SKM-1 (cell line): ENCODE data around the gene MSH5.

ENCODE experiments used
- DNase-seq: peaks from one replicate; lab custom pipeline; 2025; ENCODE audit not compliant: unreplicated experiment; lab: John Stamatoyannopoulos, UW

Gene MSH5

GRCh38 chr6:31729515-31729978 is 10.3 kb upstream of the MSH5 start:
- no peak for DNase-seq

GRCh38 chr6:31729979-31730630 is 9.7 kb upstream of the MSH5 start:
- no peak for DNase-seq

DNA sequence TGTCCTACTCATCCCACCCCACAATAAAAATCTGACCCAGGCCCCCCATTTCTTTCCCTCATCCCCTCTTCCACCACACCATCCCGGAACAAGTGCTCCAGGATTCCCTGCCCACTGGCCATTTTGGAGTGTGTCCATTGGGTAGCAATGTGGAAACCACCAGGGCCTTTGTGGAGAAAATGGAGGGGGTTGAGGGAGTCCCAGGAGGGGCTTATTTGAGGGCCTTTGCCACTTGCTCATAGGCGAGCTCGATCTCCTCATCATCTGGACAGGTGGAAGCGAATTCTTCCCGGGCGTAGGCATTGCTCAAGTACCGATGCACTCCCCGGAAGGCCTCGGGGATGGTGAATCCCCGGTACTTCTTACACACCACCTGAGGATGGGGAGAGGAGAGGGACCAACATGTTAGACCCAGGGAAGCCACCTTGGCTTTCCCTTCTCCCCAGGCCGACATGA is 9.1 kb upstream of the MSH5 start:
- no peak for DNase-seq

- no peak for DNase-seq
Observed at GRCh38 chr6:31732029-31732428, 7.8 kb upstream of the MSH5 start.

DNA sequence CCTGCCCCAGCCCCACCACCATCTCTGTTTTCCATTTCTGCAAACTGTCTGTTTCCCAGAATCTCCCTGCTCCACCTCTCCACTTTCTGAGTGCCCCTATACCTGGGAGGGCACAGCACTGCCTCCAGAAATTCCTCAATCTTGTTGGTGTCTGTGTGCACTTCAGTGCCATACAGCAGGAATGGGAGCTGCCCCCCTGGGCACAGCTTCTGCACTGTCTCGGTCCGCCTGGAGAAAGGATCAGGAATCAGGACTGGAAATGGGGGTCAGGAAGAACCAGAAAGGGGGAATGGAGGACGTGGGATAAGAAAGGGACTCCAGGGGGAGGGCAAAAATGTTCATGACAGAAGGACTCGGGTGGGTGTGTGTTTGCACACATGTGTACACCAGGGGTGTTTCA is 6.1 kb upstream of the MSH5 start:
- no peak for DNase-seq

DNA sequence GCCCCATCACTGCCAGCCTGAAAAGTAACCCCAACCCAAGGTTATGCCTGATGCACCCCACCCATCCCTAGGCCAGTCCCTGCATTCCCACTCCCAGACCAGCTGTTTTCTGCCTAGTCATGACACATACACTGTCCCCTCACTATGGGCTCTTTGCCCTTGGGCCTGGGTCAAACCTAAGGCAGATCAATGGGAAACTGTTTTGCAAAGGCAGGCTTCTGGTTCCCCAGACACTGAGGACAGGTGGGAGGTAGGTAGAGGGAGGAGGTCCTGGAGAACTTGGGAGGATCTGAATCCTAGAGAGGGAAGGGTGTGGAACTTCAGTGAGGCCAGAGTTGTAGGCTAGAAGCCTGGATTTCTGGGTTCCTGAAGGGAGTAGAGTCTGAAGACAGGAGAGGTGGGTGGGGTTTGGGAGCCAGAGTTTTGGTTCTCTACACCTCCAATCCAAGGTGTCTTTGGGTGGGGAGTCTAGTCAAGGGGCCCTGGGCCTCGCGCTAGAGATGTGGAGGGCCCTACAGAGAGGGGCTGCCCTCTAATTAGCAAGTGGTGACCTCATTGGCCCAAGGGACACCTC is 5.5 kb upstream of the MSH5 start:
- no peak for DNase-seq

DNA sequence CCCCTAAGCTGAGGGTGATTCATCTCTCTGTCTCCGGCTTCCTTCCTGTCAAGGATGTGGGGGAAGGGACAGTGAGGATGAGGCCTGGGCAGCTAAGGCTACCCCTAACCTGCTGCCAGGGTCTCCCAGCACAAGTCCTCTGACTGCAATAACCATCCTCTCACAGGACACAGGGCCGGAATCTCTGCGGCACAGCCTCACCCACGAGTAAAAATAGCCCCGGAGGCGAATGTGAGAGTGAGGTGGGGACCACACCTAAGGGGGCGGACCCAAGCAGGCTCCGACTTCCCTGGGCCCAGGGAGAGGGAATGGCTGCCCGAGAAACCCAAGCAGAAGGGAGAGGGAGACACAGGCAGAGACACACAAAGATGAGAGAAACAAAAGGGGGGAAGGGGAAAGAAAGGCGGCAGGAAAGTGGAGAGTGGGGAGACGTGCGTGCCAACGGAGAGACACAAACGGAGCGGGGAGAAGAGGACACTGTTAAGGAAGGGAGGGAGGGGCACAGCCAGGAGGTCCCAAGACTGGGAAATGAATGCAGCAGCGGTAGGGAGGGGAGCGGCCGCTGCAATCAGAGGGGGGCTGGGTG is 4.9 kb upstream of the MSH5 start:
- DNase-seq: peak; percentile 67

DNA sequence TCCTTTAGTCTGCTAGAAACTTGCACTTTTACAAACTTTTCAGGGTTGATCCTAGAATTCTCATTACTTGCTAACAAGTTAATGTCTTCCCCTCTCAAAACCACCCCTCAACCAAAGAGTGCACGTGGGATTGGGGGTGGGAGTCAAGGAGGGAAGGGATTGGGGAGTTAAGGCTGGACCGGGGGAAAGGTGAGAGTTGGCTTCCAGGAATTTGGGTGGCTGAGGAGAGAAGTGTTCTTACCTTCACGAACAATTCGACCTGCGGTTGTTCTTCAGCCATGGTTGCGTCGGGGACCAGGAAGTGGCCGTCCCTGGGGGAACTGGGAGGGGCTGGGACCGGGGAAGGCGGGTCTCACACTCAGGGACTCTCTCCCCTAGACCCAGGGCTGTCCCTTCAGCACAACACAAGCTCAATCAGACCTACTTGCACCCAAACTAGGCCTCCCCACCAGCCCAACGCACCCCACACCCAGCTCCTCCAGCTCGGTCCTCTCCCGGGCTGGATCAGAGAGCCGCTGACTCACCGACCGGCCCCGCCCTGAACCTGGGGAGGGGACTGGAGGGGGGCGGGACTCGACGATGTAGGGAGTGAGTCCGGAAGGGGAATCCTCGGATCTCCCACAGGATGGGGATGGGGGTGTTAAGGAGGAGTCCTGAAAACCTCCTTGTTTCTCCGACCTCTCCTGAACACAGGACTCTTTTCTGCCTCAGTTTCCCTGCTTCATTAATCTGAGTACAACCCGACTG is 3.6 kb upstream of the MSH5 start, which contains the start of gene CLIC1:
TSS of gene CLIC1 (minus strand) at position 510 of the 747 bp plus-strand sequence. CDS start at position 280, 230 bp downstream.
- DNase-seq: peak; percentile 94

- DNase-seq: no peak
Observed at GRCh38 chr6:31736768-31737314, 3.0 kb upstream of the MSH5 start.

GRCh38 chr6:31737315-31737990 is 2.4 kb upstream of the MSH5 start:
- DNase-seq: peak; percentile 76

GRCh38 chr6:31737991-31738979 is 1.5 kb upstream of the MSH5 start:
- DNase-seq: peak; percentile 98

DNA sequence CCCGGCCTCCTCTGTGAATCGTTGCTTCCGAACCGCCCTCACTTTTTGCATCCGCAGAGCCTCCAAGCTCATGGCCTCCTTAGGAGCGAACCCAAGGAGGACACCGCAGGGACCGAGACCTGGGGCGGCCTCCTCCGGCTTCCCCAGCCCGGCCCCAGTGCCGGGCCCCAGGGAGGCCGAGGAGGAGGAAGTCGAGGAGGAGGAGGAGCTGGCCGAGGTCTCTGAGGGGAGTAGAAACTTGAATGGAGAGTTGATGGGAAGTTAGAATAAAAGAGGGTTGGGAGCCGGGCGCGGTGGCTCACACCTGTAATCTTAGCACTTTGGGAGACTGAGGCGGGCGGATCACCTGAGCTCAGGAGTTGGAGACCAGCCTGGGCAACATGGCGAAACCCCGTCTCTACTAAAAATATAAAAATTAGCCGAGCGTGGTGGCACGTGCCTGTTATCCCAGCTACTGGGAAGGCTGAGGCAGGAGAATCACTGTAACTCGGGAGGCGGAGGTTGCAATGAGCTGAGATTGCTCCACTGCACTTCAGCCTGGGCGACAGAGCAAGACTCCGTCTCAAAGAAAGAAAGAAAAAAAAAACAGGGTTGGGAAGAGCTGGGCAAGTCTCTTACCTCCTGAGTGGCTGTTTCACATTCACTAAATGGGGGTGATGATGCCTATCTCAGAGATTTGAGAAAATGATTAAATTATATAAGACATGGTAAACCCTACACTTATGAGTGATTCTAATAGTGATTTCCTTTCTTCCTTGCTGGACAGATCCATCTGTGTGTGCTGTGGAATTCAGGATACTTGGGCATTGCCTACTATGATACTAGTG is 805 bp downstream of the MSH5 start:
- DNase-seq: peak; percentile 16

DNA sequence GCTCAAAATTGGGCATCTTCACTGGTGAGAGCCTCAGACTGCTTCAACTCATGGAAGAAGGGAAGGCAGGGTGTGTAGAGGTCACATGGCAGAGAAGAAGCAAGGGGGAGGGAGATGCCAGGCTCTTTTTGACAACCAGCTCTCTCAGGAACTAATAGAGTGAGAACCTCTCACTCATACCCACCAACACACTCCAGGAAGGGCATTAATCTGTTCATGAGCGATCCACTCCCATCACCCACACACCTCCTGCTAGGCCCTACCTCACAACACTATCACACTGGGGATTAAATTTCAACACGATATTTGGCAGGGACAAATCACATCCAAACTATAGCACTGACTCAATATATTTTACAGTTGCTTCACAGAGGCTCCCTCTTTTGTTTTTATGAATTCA is 2.0 kb downstream of the MSH5 start:
- DNase-seq: no peak

- no peak for DNase-seq
Observed at GRCh38 chr6:31742894-31743293, 3.1 kb downstream of the MSH5 start.

GRCh38 chr6:31744422-31744821 is 4.6 kb downstream of the MSH5 start:
- no peak for DNase-seq

DNA sequence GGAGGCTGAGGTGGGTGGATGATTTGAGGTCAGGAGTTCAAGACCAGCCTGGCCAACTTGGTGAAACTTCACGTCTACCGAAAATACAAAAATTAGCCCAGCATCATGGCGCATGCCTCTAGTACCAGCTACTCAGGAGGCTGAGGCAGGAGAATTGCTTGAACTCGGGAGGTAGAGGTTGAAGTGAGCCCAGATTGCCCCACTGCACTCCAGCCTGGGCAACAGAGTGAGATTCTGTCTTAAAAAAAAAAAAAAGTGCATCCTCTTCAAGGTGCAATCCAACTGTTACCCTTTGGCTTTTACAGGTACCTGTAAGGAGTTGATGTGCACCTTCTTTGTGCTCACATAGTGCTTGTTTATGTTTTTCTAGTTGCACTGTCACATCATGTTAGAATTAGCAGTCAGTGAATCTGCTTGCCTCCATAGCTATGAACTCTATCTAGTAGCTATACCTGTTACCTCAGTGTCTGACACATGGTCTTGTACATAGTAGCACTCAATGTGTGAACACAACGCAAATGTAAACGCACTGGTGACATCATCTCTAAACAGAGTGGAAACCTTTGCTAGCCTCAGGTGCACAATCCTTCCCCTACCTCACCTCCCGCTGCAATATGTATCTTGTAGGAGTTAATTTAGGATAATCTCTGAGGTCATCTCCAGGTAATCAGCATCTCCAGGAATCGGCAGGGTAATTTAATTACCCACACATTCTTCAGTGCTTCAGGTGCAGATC is 9.7 kb downstream of the MSH5 start:
- no peak for DNase-seq

- DNase-seq: no peak
Observed at GRCh38 chr6:31750411-31751022, 10.7 kb downstream of the MSH5 start.
